IMR-90 (cell line): ENCODE data around the gene HDAC9. TPM values are rescaled to one million over a fixed set of nuclear protein-coding genes. Genes with fewer than 3 reads are reported as not detected.

Source experiments
- ATAC-seq: fragments of 200-7000 bp; cut with Tn5 transposase; 2 replicates; pipeline ENCODE4 v1.9.1; 2020; ENCODE audit warnings: low read depth, mild to moderate bottlenecking, moderate library complexity
- BruUV-seq: library from RNA; stranded (reverse); fragments of 400-500 nt; replicated peaks from 2 replicates; lab custom pipeline; 2021; lab: Mats Ljungman, UMichigan
- CTCF ChIA-PET: fragments of 300-600 bp; formaldehyde crosslinking; extraction: SDS; loops from one replicate; lab custom pipeline; 2021; ENCODE audit warnings: antibody characterized with exemption; lab: Yijun Ruan, JAX
- POLR2A ChIA-PET: fragments of 300-600 bp; sonication (Branson Sonifier 250); formaldehyde crosslinking; loops from one replicate; lab custom pipeline; 2022; ENCODE audit warnings: antibody characterized with exemption; ENCODE audit not compliant: unreplicated experiment; lab: Charles Lee
- DNase-seq: peaks from one replicate; pipeline ENCODE4 v3.0.0; 2013
- H2AFZ ChIP-seq: replicated peaks from 2 replicates; pipeline ENCODE3; 2013; ENCODE audit warnings: low read length, mild to moderate bottlenecking; ENCODE audit not compliant: poor library complexity
- H2AK5ac ChIP-seq: 2 replicates; pipeline ENCODE4 v1.6.1; 2013; ENCODE audit warnings: low read depth, low read length, inconsistent platforms
- H2AK9ac ChIP-seq: replicated peaks from 2 replicates; pipeline ENCODE3; 2013; ENCODE audit warnings: mild to moderate bottlenecking, low read depth, low read length, moderate library complexity; ENCODE audit not compliant: poor library complexity
- H2BK120ac ChIP-seq: 2 replicates; pipeline ENCODE4 v1.6.1; 2013; ENCODE audit warnings: low read depth, low read length, inconsistent platforms
- H2BK15ac ChIP-seq: 3 replicates; pipeline ENCODE4 v1.6.1; 2013; ENCODE audit warnings: low read depth, low read length, inconsistent platforms
- H2BK20ac ChIP-seq: 2 replicates; pipeline ENCODE4 v1.6.1; 2013; ENCODE audit warnings: low read depth, mild to moderate bottlenecking, inconsistent platforms, low read length, moderate library complexity
- H2BK5ac ChIP-seq: 2 replicates; pipeline ENCODE4 v1.6.1; 2013; ENCODE audit warnings: mild to moderate bottlenecking, low read depth, low read length, inconsistent platforms; ENCODE audit not compliant: poor library complexity, severe bottlenecking
- H3K14ac ChIP-seq: replicated peaks from 2 replicates; pipeline ENCODE4 v1.6.1; 2013; ENCODE audit warnings: low read depth, low read length, inconsistent platforms
- H3K18ac ChIP-seq: 2 replicates; pipeline ENCODE4 v1.6.1; 2013; ENCODE audit warnings: low read depth, low read length, control low read depth
- H3K23ac ChIP-seq: 2 replicates; pipeline ENCODE4 v1.6.1; 2013; ENCODE audit warnings: low read depth, low read length, inconsistent platforms
- H3K27ac ChIP-seq: 2 replicates; pipeline ENCODE4 v1.5.1; 2013; ENCODE audit warnings: mild to moderate bottlenecking, control low read depth, low read length; ENCODE audit not compliant: insufficient read depth
- H3K27me3 ChIP-seq: 2 replicates; pipeline ENCODE4 v1.6.1; 2013; ENCODE audit warnings: low read length; ENCODE audit not compliant: control insufficient read depth, insufficient read depth
- H3K36me3 ChIP-seq: 2 replicates; pipeline ENCODE4 v1.6.1; 2013; ENCODE audit warnings: low read length, mixed read lengths; ENCODE audit not compliant: control insufficient read depth, insufficient read depth
- H3K4ac ChIP-seq: 2 replicates; pipeline ENCODE4 v1.6.1; 2013; ENCODE audit warnings: low read depth, low read length, inconsistent platforms
- H3K4me1 ChIP-seq: 2 replicates; pipeline ENCODE4 v1.6.1; 2013; ENCODE audit warnings: low read length, mixed read lengths; ENCODE audit not compliant: control insufficient read depth, insufficient read depth
- H3K4me2 ChIP-seq: 2 replicates; pipeline ENCODE4 v1.6.1; 2013; ENCODE audit warnings: low read depth, mild to moderate bottlenecking, control low read depth, low read length, moderate library complexity
- H3K4me3 ChIP-seq: 2 replicates; pipeline ENCODE4 v1.5.1; 2013; ENCODE audit warnings: low read depth, mild to moderate bottlenecking, control low read depth, low read length, moderate library complexity; ENCODE audit not compliant: insufficient read depth
- H3K56ac ChIP-seq: 2 replicates; pipeline ENCODE4 v1.6.1; 2013; ENCODE audit warnings: low read length, inconsistent platforms; ENCODE audit not compliant: insufficient read depth; ENCODE audit errors: extremely low read depth
- H3K79me1 ChIP-seq, 2 experiments: 2 replicates each; pipeline ENCODE4 v1.6.1; 2013; ENCODE audit warnings: low read length in 2 of 2, inconsistent platforms in 1 of 2, low read depth in 1 of 2
- H3K9ac ChIP-seq: 2 replicates; pipeline ENCODE4 v1.6.1; 2013; ENCODE audit warnings: low read depth, low read length, control low read depth
- H3K9me1 ChIP-seq: 2 replicates; pipeline ENCODE4 v1.6.1; 2013; ENCODE audit warnings: low read length, inconsistent platforms; ENCODE audit not compliant: insufficient read depth
- H3K9me3 ChIP-seq: 2 replicates; pipeline ENCODE4 v1.6.1; 2013; ENCODE audit warnings: low read length; ENCODE audit not compliant: control insufficient read depth, insufficient read depth
- H4K20me1 ChIP-seq: 2 replicates; pipeline ENCODE4 v1.6.1; 2013; ENCODE audit warnings: low read length, inconsistent platforms; ENCODE audit not compliant: insufficient read depth
- H4K5ac ChIP-seq: 2 replicates; pipeline ENCODE4 v1.6.1; 2013; ENCODE audit warnings: mild to moderate bottlenecking, low read depth, low read length, control low read depth
- H4K8ac ChIP-seq, 2 experiments: 2 replicates each; pipeline ENCODE4 v1.6.1; 2013; ENCODE audit warnings: low read depth in 2 of 2, low read length in 2 of 2, control low read depth in 1 of 2, inconsistent platforms in 1 of 2
- H4K91ac ChIP-seq: 2 replicates; pipeline ENCODE4 v1.6.1; 2013; ENCODE audit warnings: low read depth, low read length, inconsistent platforms; ENCODE audit not compliant: insufficient read depth
- BHLHE40 ChIP-seq: fragments of 150-350 bp; IDR thresholded peaks from 2 replicates; pipeline ENCODE4 v1.6.1; 2016; ENCODE audit warnings: mild to moderate bottlenecking, low read depth, low read length
- RCOR1 ChIP-seq: IDR thresholded peaks from 2 replicates; pipeline ENCODE4 v1.6.1; 2012; ENCODE audit warnings: mild to moderate bottlenecking, low read length, improper control_type of control experiment; ENCODE audit not compliant: insufficient replicate concordance
- SMC3 ChIP-seq: fragments of 150-350 bp; IDR thresholded peaks from 2 replicates; pipeline ENCODE4 v1.6.1; 2016; ENCODE audit warnings: low read depth, mild to moderate bottlenecking, antibody characterized with exemption, low read length, moderate library complexity
- WGBS, 2 experiments: methylation state at CpG; one replicate each; pipeline versions ENCODE4 v1.1.5 to v1.1.7; 2013; ENCODE audit warnings: missing lambda C conversion rate in 2 of 2; ENCODE audit not compliant: insufficient read length in 1 of 2; ENCODE audit errors: extremely low coverage in 2 of 2; 5-methylcytosine and 5-hydroxymethylcytosine counted together
- dilution Hi-C: fragments of 300-500 bp; cut with HindIII; formaldehyde crosslinking; loops from one replicate; pipeline ENCODE4 v1.14.3; 2018; ENCODE audit warnings: low sequenced_read_pairs; ENCODE audit not compliant: unreplicated experiment
- in situ Hi-C: fragments of 300-500 bp; cut with MboI; formaldehyde crosslinking; loops from 3 replicates; pipeline ENCODE4 v1.14.3; 2019; ENCODE audit warnings: low sequenced_read_pairs, inconsistent platforms, mixed read lengths
- intact Hi-C: fragments of 100-400 bp; cut with micrococcal nuclease; formaldehyde crosslinking; loops from 2 replicates; pipeline ENCODE4 v1.10.0; 2022
- polyA plus RNA-seq, 3 experiments: library from polyadenylated mRNA; depleted of rRNA; stranded (reverse); fragments of >200 nt; gene quantifications; 2 replicates each; pipeline ENCODE4 v1.2.3, GENCODE V29; 2012; ENCODE audit warnings: low replicate concordance in 1 of 3
- total RNA-seq: library from RNA; depleted of rRNA; stranded (reverse); fragments of >200 nt; gene quantifications from 2 replicates; pipeline ENCODE4 v1.2.3, GENCODE V29; 2012

Gene HDAC9
- total and polyA plus RNA-seq, 2 of the 4 experiments (the other 2 are of a cell fraction): 4.3 to 24.7 TPM

DNA sequence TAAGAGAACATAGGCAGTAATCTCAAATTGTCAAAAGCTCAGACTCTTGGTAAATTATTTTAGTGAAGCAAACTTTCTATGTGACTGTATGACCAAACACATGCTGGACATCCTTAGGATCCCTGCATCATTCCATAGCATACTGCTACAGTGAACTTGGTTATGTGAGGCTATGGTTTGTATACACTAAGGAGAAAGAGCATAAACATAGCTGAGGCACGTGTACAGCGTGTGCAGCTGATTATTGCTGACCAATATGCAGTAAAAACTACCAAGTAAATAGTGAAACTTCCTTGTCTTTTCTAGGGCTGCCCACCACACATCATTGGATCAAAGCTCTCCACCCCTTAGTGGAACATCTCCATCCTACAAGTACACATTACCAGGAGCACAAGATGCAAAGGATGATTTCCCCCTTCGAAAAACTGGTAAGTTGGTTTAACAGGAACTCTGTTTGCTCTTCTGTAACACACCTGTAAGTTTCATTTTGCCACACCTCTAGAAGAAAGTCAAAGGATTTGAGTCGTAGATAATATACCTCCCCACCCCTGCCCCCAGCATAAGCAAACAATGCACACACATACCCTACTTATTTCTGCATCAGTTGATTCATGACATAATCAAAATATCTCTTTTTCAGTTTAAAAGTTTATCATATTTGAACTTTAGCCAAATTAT is 98.2 kb downstream of the HDAC9 start:
- Histone ChIP-seq H2AK5ac (no peak overlapping the region), H3K36me3 (no peaks in the 10 kb centered on the region), H3K56ac (no peak overlapping the region), H2BK5ac (no peak overlapping the region), H2BK15ac (no peak overlapping the region), H3K4me1 (0 out of 2 replicates have a peak, but pooled peaks cover 1% of the 10 kb centered on the region), H4K8ac (no peak overlapping the region), H4K5ac (no peak overlapping the region), H2AFZ (no peak overlapping the region), H3K9ac (no peak overlapping the region), H3K23ac (no peak overlapping the region), H3K4me3 (no peak overlapping the region), H2BK20ac (no peak overlapping the region), H2AK9ac (no peak overlapping the region), H2BK120ac (0 out of 2 replicates have a peak overlapping the region, but pooled peaks have one; percentile 42), H4K91ac (no peak overlapping the region), H3K4me2 (peak overlapping the region; percentile 37; the same call in 1 of the 2 replicates), H3K4ac (peak overlapping the region; percentile 30; the same call in 1 of the 2 replicates), H4K20me1 (no peaks in the 10 kb centered on the region), H3K27me3 (no peaks in the 10 kb centered on the region), H3K9me3 (no peaks in the 10 kb centered on the region), H3K27ac (no peak overlapping the region), H3K18ac (no peak overlapping the region), H3K9me1 (no peaks in the 10 kb centered on the region), H3K79me1 (no peaks in the 10 kb centered on the region), H3K14ac (no peak overlapping the region)
- WGBS, 2 experiments: no CpG with 5 or more reads among the region's 4 CpGs
- POLR2A ChIA-PET: no interaction called here
- intact Hi-C loops (no loop called here), dilution Hi-C loops (no loop called here), in situ Hi-C loops (loop anchor here (10.0 kb wide), 1 partner anchor 1071 kb away; no protein-coding TSS in a partner anchor)
- no TSS peak for BruUV-seq
- CTCF ChIA-PET: interaction anchor here (0.6 to 1.4 kb wide), 2 partner anchors 17 to 48 kb away, joined by 3 read pairs; no protein-coding TSS in a partner anchor
- TF ChIP-seq SMC3: no peak
- TF ChIP-seq RCOR1: no peak
- TF ChIP-seq BHLHE40: peak; percentile 66; the same call in 1 of the 2 replicates
- DNase-seq (peak; percentile 43), ATAC-seq (peak; percentile 74)
